HEK293 (cell line): ENCODE measurements around the gene TCEA3.

Experiments
- BCL6B ChIP-seq: fragments of 450-650 bp; formaldehyde crosslinking; IDR thresholded peaks from 2 replicates; pipeline ENCODE4 v1.5.1; 2017; ENCODE audit warnings: missing biosample characterization, missing genetic modification characterization
- IKZF3 ChIP-seq: fragments of 450-650 bp; IDR thresholded peaks from 2 replicates; pipeline ENCODE4 v1.5.0; 2018; ENCODE audit warnings: missing biosample characterization, mild to moderate bottlenecking, missing genetic modification characterization, moderate library complexity
- MZF1 ChIP-seq: fragments of 450-650 bp; formaldehyde crosslinking; IDR thresholded peaks from 2 replicates; pipeline ENCODE4 v1.5.1; 2017; ENCODE audit warnings: missing biosample characterization, missing genetic modification characterization, borderline replicate concordance
- PRDM1 ChIP-seq: fragments of 450-650 bp; formaldehyde crosslinking; IDR thresholded peaks from 2 replicates; pipeline ENCODE4; 2016; ENCODE audit warnings: missing biosample characterization, missing genetic modification characterization
- PRDM2 ChIP-seq: fragments of 450-650 bp; formaldehyde crosslinking; IDR thresholded peaks from 2 replicates; pipeline ENCODE4 v1.5.1; 2016; ENCODE audit warnings: missing biosample characterization, missing genetic modification characterization, borderline replicate concordance
- TCF7L2 ChIP-seq: IDR thresholded peaks from 2 replicates; pipeline ENCODE4 v1.6.1; 2011; ENCODE audit warnings: low read depth, mild to moderate bottlenecking, inconsistent platforms, low read length, moderate library complexity, borderline replicate concordance
- ZBTB48 ChIP-seq: fragments of 450-650 bp; formaldehyde crosslinking; IDR thresholded peaks from 2 replicates; pipeline ENCODE4 v1.5.1; 2016; ENCODE audit warnings: missing biosample characterization, missing genetic modification characterization
- ZFP41 ChIP-seq: fragments of 450-650 bp; formaldehyde crosslinking; IDR thresholded peaks from 2 replicates; pipeline ENCODE4 v1.5.1; 2016; ENCODE audit warnings: missing biosample characterization, missing genetic modification characterization, borderline replicate concordance
- ZNF138 ChIP-seq: fragments of 450-650 bp; formaldehyde crosslinking; IDR thresholded peaks from 2 replicates; pipeline ENCODE4 v1.5.1; 2016; ENCODE audit warnings: missing biosample characterization, missing genetic modification characterization, borderline replicate concordance
- ZNF175 ChIP-seq: fragments of 450-650 bp; formaldehyde crosslinking; IDR thresholded peaks from 2 replicates; pipeline ENCODE4 v1.5.1; 2016; ENCODE audit warnings: missing biosample characterization, missing genetic modification characterization
- ZNF2 ChIP-seq: fragments of 450-650 bp; formaldehyde crosslinking; IDR thresholded peaks from 2 replicates; pipeline ENCODE4 v1.5.1; 2016; ENCODE audit warnings: missing biosample characterization, missing genetic modification characterization
- ZNF223 ChIP-seq: fragments of 450-650 bp; formaldehyde crosslinking; IDR thresholded peaks from 2 replicates; pipeline ENCODE4 v1.5.1; 2016; ENCODE audit warnings: missing biosample characterization, missing genetic modification characterization
- ZNF366 ChIP-seq: fragments of 450-650 bp; formaldehyde crosslinking; conservative IDR thresholded peaks from 2 replicates; pipeline ENCODE4 v1.5.1; 2016; ENCODE audit warnings: missing biosample characterization, missing genetic modification characterization
- ZNF37A ChIP-seq: fragments of 450-650 bp; IDR thresholded peaks from 2 replicates; pipeline ENCODE4 v1.5.1; 2018; ENCODE audit warnings: missing biosample characterization, missing genetic modification characterization
- ZNF514 ChIP-seq: fragments of 450-650 bp; formaldehyde crosslinking; IDR thresholded peaks from 2 replicates; pipeline ENCODE4 v1.5.1; 2016; ENCODE audit warnings: missing biosample characterization, missing genetic modification characterization
- ZNF555 ChIP-seq: fragments of 450-650 bp; formaldehyde crosslinking; conservative IDR thresholded peaks from 2 replicates; pipeline ENCODE4 v1.5.1; 2017; ENCODE audit warnings: missing biosample characterization, mild to moderate bottlenecking, missing genetic modification characterization, inconsistent platforms
- ZNF558 ChIP-seq: fragments of 450-650 bp; formaldehyde crosslinking; IDR thresholded peaks from 2 replicates; pipeline ENCODE4 v1.5.1; 2016; ENCODE audit warnings: missing biosample characterization, missing genetic modification characterization
- ZNF561 ChIP-seq: fragments of 450-650 bp; IDR thresholded peaks from 2 replicates; pipeline ENCODE4 v1.5.1; 2018; ENCODE audit warnings: missing biosample characterization, missing genetic modification characterization, borderline replicate concordance
- ZNF600 ChIP-seq: fragments of 450-650 bp; formaldehyde crosslinking; IDR thresholded peaks from 2 replicates; pipeline ENCODE4 v1.5.1; 2016; ENCODE audit warnings: missing biosample characterization, missing genetic modification characterization
- ZNF747 ChIP-seq: fragments of 450-650 bp; formaldehyde crosslinking; IDR thresholded peaks from 2 replicates; pipeline ENCODE4 v1.5.1; 2016; ENCODE audit warnings: missing biosample characterization, missing genetic modification characterization
- ZSCAN30 ChIP-seq: fragments of 450-650 bp; IDR thresholded peaks from 2 replicates; pipeline ENCODE4 v1.5.1; 2018; ENCODE audit warnings: missing biosample characterization, mild to moderate bottlenecking, missing genetic modification characterization, moderate library complexity
- ZSCAN5A ChIP-seq: fragments of 450-650 bp; formaldehyde crosslinking; IDR thresholded peaks from 2 replicates; pipeline ENCODE4 v1.5.1; 2016; ENCODE audit warnings: missing biosample characterization, missing genetic modification characterization
- TF ChIP-seq, protein P1 (sequence below): fragments of 450-650 bp; formaldehyde crosslinking; IDR thresholded peaks from 2 replicates; pipeline ENCODE4 v1.5.1; 2016; ENCODE audit warnings: missing biosample characterization, missing genetic modification characterization
- TF ChIP-seq, protein P2 (sequence below): fragments of 450-650 bp; formaldehyde crosslinking; IDR thresholded peaks from 2 replicates; pipeline ENCODE4 v1.5.1; 2016; ENCODE audit warnings: missing biosample characterization, missing genetic modification characterization

The TCEA3 gene

GRCh38 chr1:23369335-23370013 lies 55.1 kb downstream of the TCEA3 start, which contains the start of gene ZNF436 (continued):
- TF ChIP-seq PRDM1 (tag by site-specific recombination) (peak; percentile 91), ZNF175 (tag by site-specific recombination) (no peak), ZBTB48 (tag by site-specific recombination) (peak; percentile 87), ZNF747 (tag by site-specific recombination) (no peak), IKZF3 (peak; percentile 89), ZNF514 (tag by site-specific recombination) (no peak), ZNF138 (tag by site-specific recombination) (no peak), ZSCAN5A (tag by site-specific recombination) (no peak), TCF7L2 (no peak), PRDM2 (tag by site-specific recombination) (no peak), ZNF555 (no peak), BCL6B (tag by site-specific recombination) (no peak), ZNF223 (tag by site-specific recombination) (no peak), ZFP41 (tag by site-specific recombination) (no peak), ZNF37A (no peak), ZNF561 (tag by site-specific recombination) (peak; percentile 68; the same call in 1 of the 2 replicates), MZF1 (peak; percentile 89), ZSCAN30 (0 out of 2 replicates have a peak, but pooled peaks have one; percentile 7), ZNF600 (tag by site-specific recombination) (peak; percentile 46; the same call in 1 of the 2 replicates), ZNF366 (tag by site-specific recombination) (peak; percentile 45), ZNF558 (tag by site-specific recombination) (no peak), ZNF2 (tag by site-specific recombination) (peak; percentile 60; the same call in 1 of the 2 replicates)
- TF ChIP-seq, protein P1, sequence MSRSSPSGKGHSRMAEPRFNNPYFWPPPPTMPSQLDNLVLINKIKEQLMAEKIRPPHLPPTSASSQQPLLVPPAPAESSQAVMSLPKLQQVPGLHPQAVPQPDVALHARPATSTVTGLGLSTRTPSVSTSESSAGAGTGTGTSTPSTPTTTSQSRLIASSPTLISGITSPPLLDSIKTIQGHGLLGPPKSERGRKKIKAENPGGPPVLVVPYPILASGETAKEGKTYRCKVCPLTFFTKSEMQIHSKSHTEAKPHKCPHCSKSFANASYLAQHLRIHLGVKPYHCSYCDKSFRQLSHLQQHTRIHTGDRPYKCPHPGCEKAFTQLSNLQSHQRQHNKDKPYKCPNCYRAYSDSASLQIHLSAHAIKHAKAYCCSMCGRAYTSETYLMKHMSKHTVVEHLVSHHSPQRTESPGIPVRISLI (tag by site-specific recombination), result no peak
- TF ChIP-seq, protein P2, sequence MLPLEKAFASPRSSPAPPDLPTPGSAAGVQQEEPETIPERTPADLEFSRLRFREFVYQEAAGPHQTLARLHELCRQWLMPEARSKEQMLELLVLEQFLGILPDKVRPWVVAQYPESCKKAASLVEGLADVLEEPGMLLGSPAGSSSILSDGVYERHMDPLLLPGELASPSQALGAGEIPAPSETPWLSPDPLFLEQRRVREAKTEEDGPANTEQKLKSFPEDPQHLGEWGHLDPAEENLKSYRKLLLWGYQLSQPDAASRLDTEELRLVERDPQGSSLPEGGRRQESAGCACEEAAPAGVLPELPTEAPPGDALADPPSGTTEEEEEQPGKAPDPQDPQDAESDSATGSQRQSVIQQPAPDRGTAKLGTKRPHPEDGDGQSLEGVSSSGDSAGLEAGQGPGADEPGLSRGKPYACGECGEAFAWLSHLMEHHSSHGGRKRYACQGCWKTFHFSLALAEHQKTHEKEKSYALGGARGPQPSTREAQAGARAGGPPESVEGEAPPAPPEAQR (tag by site-specific recombination), result no peak
